IMR-90 (cell line): Measurements from ENCODE around the gene JKAMP. TPM values are rescaled to one million over a fixed set of nuclear protein-coding genes. Genes with fewer than 3 reads are reported as not detected.

ENCODE experiments used
- ATAC-seq: fragments of 200-7000 bp; cut with Tn5 transposase; 2 replicates; pipeline ENCODE4 v1.9.1; 2020; ENCODE audit warnings: low read depth, mild to moderate bottlenecking, moderate library complexity
- BruUV-seq: library from RNA; stranded (reverse); fragments of 400-500 nt; replicated peaks from 2 replicates; lab custom pipeline; 2021; lab: Mats Ljungman, UMichigan
- CTCF ChIA-PET: fragments of 300-600 bp; formaldehyde crosslinking; extraction: SDS; loops from one replicate; lab custom pipeline; 2021; ENCODE audit warnings: antibody characterized with exemption; lab: Yijun Ruan, JAX
- POLR2A ChIA-PET: fragments of 300-600 bp; sonication (Branson Sonifier 250); formaldehyde crosslinking; loops from one replicate; lab custom pipeline; 2022; ENCODE audit warnings: antibody characterized with exemption; ENCODE audit not compliant: unreplicated experiment; lab: Charles Lee
- DNase-seq: peaks from one replicate; pipeline ENCODE4 v3.0.0; 2013
- H2AFZ ChIP-seq: replicated peaks from 2 replicates; pipeline ENCODE3; 2013; ENCODE audit warnings: low read length, mild to moderate bottlenecking; ENCODE audit not compliant: poor library complexity
- H2AK5ac ChIP-seq: 2 replicates; pipeline ENCODE4 v1.6.1; 2013; ENCODE audit warnings: low read depth, low read length, inconsistent platforms
- H2AK9ac ChIP-seq: replicated peaks from 2 replicates; pipeline ENCODE3; 2013; ENCODE audit warnings: mild to moderate bottlenecking, low read depth, low read length, moderate library complexity; ENCODE audit not compliant: poor library complexity
- H2BK120ac ChIP-seq: 2 replicates; pipeline ENCODE4 v1.6.1; 2013; ENCODE audit warnings: low read depth, low read length, inconsistent platforms
- H2BK15ac ChIP-seq: 3 replicates; pipeline ENCODE4 v1.6.1; 2013; ENCODE audit warnings: low read depth, low read length, inconsistent platforms
- H2BK20ac ChIP-seq: 2 replicates; pipeline ENCODE4 v1.6.1; 2013; ENCODE audit warnings: low read depth, mild to moderate bottlenecking, inconsistent platforms, low read length, moderate library complexity
- H2BK5ac ChIP-seq: 2 replicates; pipeline ENCODE4 v1.6.1; 2013; ENCODE audit warnings: mild to moderate bottlenecking, low read depth, low read length, inconsistent platforms; ENCODE audit not compliant: poor library complexity, severe bottlenecking
- H3K14ac ChIP-seq: replicated peaks from 2 replicates; pipeline ENCODE4 v1.6.1; 2013; ENCODE audit warnings: low read depth, low read length, inconsistent platforms
- H3K18ac ChIP-seq: 2 replicates; pipeline ENCODE4 v1.6.1; 2013; ENCODE audit warnings: low read depth, low read length, control low read depth
- H3K23ac ChIP-seq: 2 replicates; pipeline ENCODE4 v1.6.1; 2013; ENCODE audit warnings: low read depth, low read length, inconsistent platforms
- H3K27ac ChIP-seq: 2 replicates; pipeline ENCODE4 v1.5.1; 2013; ENCODE audit warnings: mild to moderate bottlenecking, control low read depth, low read length; ENCODE audit not compliant: insufficient read depth
- H3K27me3 ChIP-seq: 2 replicates; pipeline ENCODE4 v1.6.1; 2013; ENCODE audit warnings: low read length; ENCODE audit not compliant: control insufficient read depth, insufficient read depth
- H3K36me3 ChIP-seq: 2 replicates; pipeline ENCODE4 v1.6.1; 2013; ENCODE audit warnings: low read length, mixed read lengths; ENCODE audit not compliant: control insufficient read depth, insufficient read depth
- H3K4ac ChIP-seq: 2 replicates; pipeline ENCODE4 v1.6.1; 2013; ENCODE audit warnings: low read depth, low read length, inconsistent platforms
- H3K4me1 ChIP-seq: 2 replicates; pipeline ENCODE4 v1.6.1; 2013; ENCODE audit warnings: low read length, mixed read lengths; ENCODE audit not compliant: control insufficient read depth, insufficient read depth
- H3K4me2 ChIP-seq: 2 replicates; pipeline ENCODE4 v1.6.1; 2013; ENCODE audit warnings: low read depth, mild to moderate bottlenecking, control low read depth, low read length, moderate library complexity
- H3K4me3 ChIP-seq: 2 replicates; pipeline ENCODE4 v1.5.1; 2013; ENCODE audit warnings: low read depth, mild to moderate bottlenecking, control low read depth, low read length, moderate library complexity; ENCODE audit not compliant: insufficient read depth
- H3K56ac ChIP-seq: 2 replicates; pipeline ENCODE4 v1.6.1; 2013; ENCODE audit warnings: low read length, inconsistent platforms; ENCODE audit not compliant: insufficient read depth; ENCODE audit errors: extremely low read depth
- H3K79me1 ChIP-seq, 2 experiments: 2 replicates each; pipeline ENCODE4 v1.6.1; 2013; ENCODE audit warnings: low read length in 2 of 2, inconsistent platforms in 1 of 2, low read depth in 1 of 2
- H3K9ac ChIP-seq: 2 replicates; pipeline ENCODE4 v1.6.1; 2013; ENCODE audit warnings: low read depth, low read length, control low read depth
- H3K9me1 ChIP-seq: 2 replicates; pipeline ENCODE4 v1.6.1; 2013; ENCODE audit warnings: low read length, inconsistent platforms; ENCODE audit not compliant: insufficient read depth
- H3K9me3 ChIP-seq: 2 replicates; pipeline ENCODE4 v1.6.1; 2013; ENCODE audit warnings: low read length; ENCODE audit not compliant: control insufficient read depth, insufficient read depth
- H4K20me1 ChIP-seq: 2 replicates; pipeline ENCODE4 v1.6.1; 2013; ENCODE audit warnings: low read length, inconsistent platforms; ENCODE audit not compliant: insufficient read depth
- H4K5ac ChIP-seq: 2 replicates; pipeline ENCODE4 v1.6.1; 2013; ENCODE audit warnings: mild to moderate bottlenecking, low read depth, low read length, control low read depth
- H4K8ac ChIP-seq, 2 experiments: 2 replicates each; pipeline ENCODE4 v1.6.1; 2013; ENCODE audit warnings: low read depth in 2 of 2, low read length in 2 of 2, control low read depth in 1 of 2, inconsistent platforms in 1 of 2
- H4K91ac ChIP-seq: 2 replicates; pipeline ENCODE4 v1.6.1; 2013; ENCODE audit warnings: low read depth, low read length, inconsistent platforms; ENCODE audit not compliant: insufficient read depth
- BHLHE40 ChIP-seq: fragments of 150-350 bp; IDR thresholded peaks from 2 replicates; pipeline ENCODE4 v1.6.1; 2016; ENCODE audit warnings: mild to moderate bottlenecking, low read depth, low read length
- CEBPB ChIP-seq: IDR thresholded peaks from 2 replicates; pipeline ENCODE4 v1.6.1; 2012; ENCODE audit warnings: low read depth, low read length, improper control_type of control experiment
- CHD1 ChIP-seq: IDR thresholded peaks from 2 replicates; pipeline ENCODE4 v1.6.1; 2012; ENCODE audit warnings: low read depth, low read length, improper control_type of control experiment
- CTCF ChIP-seq: conservative IDR thresholded peaks from 2 replicates; pipeline ENCODE4 v1.5.1; 2012; ENCODE audit warnings: mild to moderate bottlenecking, low read depth, low read length, improper control_type of control experiment
- FOS ChIP-seq: fragments of 150-350 bp; IDR thresholded peaks from 2 replicates; pipeline ENCODE4 v1.6.1; 2016; ENCODE audit warnings: low read depth, low read length
- MAFK ChIP-seq: IDR thresholded peaks from 2 replicates; pipeline ENCODE4 v1.6.1; 2012; ENCODE audit warnings: low read depth, low read length, improper control_type of control experiment
- MAZ ChIP-seq: IDR thresholded peaks from 2 replicates; pipeline ENCODE4 v1.6.1; 2012; ENCODE audit warnings: low read depth, mild to moderate bottlenecking, low read length, improper control_type of control experiment, moderate library complexity, borderline replicate concordance
- MXI1 ChIP-seq: IDR thresholded peaks from 2 replicates; pipeline ENCODE4 v1.6.1; 2012; ENCODE audit warnings: low read depth, mild to moderate bottlenecking, low read length, moderate library complexity, borderline replicate concordance
- NFE2L2 ChIP-seq: fragments of 150-350 bp; IDR thresholded peaks from 2 replicates; pipeline ENCODE4 v1.6.1; 2016; ENCODE audit warnings: low read depth, mild to moderate bottlenecking, low read length
- POLR2A ChIP-seq: IDR thresholded peaks from 2 replicates; pipeline ENCODE4 v1.6.1; 2012; ENCODE audit warnings: mild to moderate bottlenecking, low read depth, low read length
- RAD21 ChIP-seq: IDR thresholded peaks from 2 replicates; pipeline ENCODE4 v1.6.1; 2012; ENCODE audit warnings: low read length, improper control_type of control experiment
- RCOR1 ChIP-seq: IDR thresholded peaks from 2 replicates; pipeline ENCODE4 v1.6.1; 2012; ENCODE audit warnings: mild to moderate bottlenecking, low read length, improper control_type of control experiment; ENCODE audit not compliant: insufficient replicate concordance
- RFX5 ChIP-seq: IDR thresholded peaks from 2 replicates; pipeline ENCODE4 v1.8.0; 2012; ENCODE audit warnings: low read depth, mild to moderate bottlenecking, low read length, moderate library complexity
- SMC3 ChIP-seq: fragments of 150-350 bp; IDR thresholded peaks from 2 replicates; pipeline ENCODE4 v1.6.1; 2016; ENCODE audit warnings: low read depth, mild to moderate bottlenecking, antibody characterized with exemption, low read length, moderate library complexity
- USF2 ChIP-seq: fragments of 150-350 bp; IDR thresholded peaks from 2 replicates; pipeline ENCODE4 v1.6.1; 2017; ENCODE audit warnings: mild to moderate bottlenecking, antibody characterized with exemption, low read length, low read depth
- WGBS, 2 experiments: methylation state at CpG; one replicate each; pipeline versions ENCODE4 v1.1.5 to v1.1.7; 2013; ENCODE audit warnings: missing lambda C conversion rate in 2 of 2; ENCODE audit not compliant: insufficient read length in 1 of 2; ENCODE audit errors: extremely low coverage in 2 of 2; 5-methylcytosine and 5-hydroxymethylcytosine counted together
- dilution Hi-C: fragments of 300-500 bp; cut with HindIII; formaldehyde crosslinking; loops from one replicate; pipeline ENCODE4 v1.14.3; 2018; ENCODE audit warnings: low sequenced_read_pairs; ENCODE audit not compliant: unreplicated experiment
- in situ Hi-C: fragments of 300-500 bp; cut with MboI; formaldehyde crosslinking; loops from 3 replicates; pipeline ENCODE4 v1.14.3; 2019; ENCODE audit warnings: low sequenced_read_pairs, inconsistent platforms, mixed read lengths
- intact Hi-C: fragments of 100-400 bp; cut with micrococcal nuclease; formaldehyde crosslinking; loops from 2 replicates; pipeline ENCODE4 v1.10.0; 2022
- polyA plus RNA-seq, 3 experiments: library from polyadenylated mRNA; depleted of rRNA; stranded (reverse); fragments of >200 nt; gene quantifications; 2 replicates each; pipeline ENCODE4 v1.2.3, GENCODE V29; 2012; ENCODE audit warnings: low replicate concordance in 1 of 3
- total RNA-seq: library from RNA; depleted of rRNA; stranded (reverse); fragments of >200 nt; gene quantifications from 2 replicates; pipeline ENCODE4 v1.2.3, GENCODE V29; 2012

JKAMP gene
- total and polyA plus RNA-seq, 2 of the 4 experiments (the other 2 are of a cell fraction), result 62.2 to 101 TPM

GRCh38 chr14:59454139-59454538, 30.2 kb upstream of the JKAMP start:
- ATAC-seq (peak; percentile 92), DNase-seq (peak; percentile 98)
- no peaks in the 10 kb centered on the region; the same call in 1 of the 2 replicates for H3K9me3 ChIP-seq
- H4K20me1 ChIP-seq, result peaks cover 3% of the 10 kb centered on the region; the same call in 1 of the 2 replicates
- peaks cover 12 to 13% of the 10 kb centered on the region in 2 experiments; a peak in 3 of 4 replicates for H3K79me1 ChIP-seq
- no peak overlapping the region for H3K4me3 ChIP-seq
- H3K27ac ChIP-seq, result peak overlapping the region; percentile 75
- peaks cover 10% of the 10 kb centered on the region for H3K4me1 ChIP-seq
- H2AK9ac ChIP-seq, result no peak overlapping the region
- H4K91ac ChIP-seq, result peak overlapping the region; percentile 38; the same call in 1 of the 2 replicates
- H3K4ac ChIP-seq, result peak overlapping the region; percentile 52; the same call in 1 of the 2 replicates
- H2BK20ac ChIP-seq, result peak overlapping the region; percentile 16; the same call in 1 of the 2 replicates
- WGBS, 2 experiments, result 50% methylated on average over 1 of the region's 2 CpGs; no CpG with 5 or more reads in 1 of the 2 experiments
- TF ChIP-seq RAD21 (peak; percentile 8; the same call in 1 of the 2 replicates), USF2 (no peak), NFE2L2 (no peak), SMC3 (no peak), CTCF (no peak), RCOR1 (no peak), FOS (peak; percentile 85), BHLHE40 (no peak), POLR2A (peak; percentile 54; the same call in 1 of the 2 replicates), MXI1 (no peak; the same call in 1 of the 2 replicates), CHD1 (no peak), MAFK (no peak), RFX5 (no peak), CEBPB (peak; percentile 98), MAZ (no peak)
- H2BK5ac ChIP-seq, result peak overlapping the region; percentile 94
- 0 out of 2 replicates have a peak overlapping the region, but pooled peaks have one; percentile 10 for H3K14ac ChIP-seq
- no peak overlapping the region for H2BK15ac ChIP-seq
- BruUV-seq, result no TSS peak
- H2AK5ac ChIP-seq, result peak overlapping the region; percentile 12
- no peak overlapping the region for H3K9ac ChIP-seq
- peak overlapping the region; percentile 57; the same call in 1 of the 2 replicates for H3K4me2 ChIP-seq
- H3K23ac ChIP-seq, result no peak overlapping the region
- no peak overlapping the region for H3K56ac ChIP-seq
- H2BK120ac ChIP-seq, result no peak overlapping the region
- POLR2A ChIA-PET, result no interaction called here
- CTCF ChIA-PET, result no interaction called here
- peak overlapping the region in 1 of 2 experiments; percentile 59; a peak in 2 of 4 replicates for H4K8ac ChIP-seq
- dilution Hi-C loops (no loop called here), in situ Hi-C loops (loop anchor here (25.0 kb wide), 2 partner anchors 817 to 967 kb away; partner anchors contain the start of gene DACT1), intact Hi-C loops (no loop called here)
- peaks cover 20% of the 10 kb centered on the region for H3K36me3 ChIP-seq
- H3K27me3 ChIP-seq, result no peaks in the 10 kb centered on the region
- H2AFZ ChIP-seq, result no peak overlapping the region
- peak overlapping the region; percentile 6; the same call in 1 of the 2 replicates for H3K18ac ChIP-seq
- peaks cover 4% of the 10 kb centered on the region; the same call in 1 of the 2 replicates for H3K9me1 ChIP-seq
- no peak overlapping the region for H4K5ac ChIP-seq
